KG1 (cell line): ENCODE results near the gene TANK.
"Not testable (repeated sequence)": the region's sequence is repeated elsewhere in the genome, so short reads cannot be mapped to it uniquely, and the experiment has no call there.

Source experiments
- DNase-seq: peaks from one replicate; lab custom pipeline; 2025; lab: John Stamatoyannopoulos, UW

Gene TANK

GRCh38 chr2:161160226-161161073 is at the start of gene TANK:
Gene TANK, plus strand, starts transcription at chr2:161160428. Its CDS starts 19,235 bp downstream, at chr2:161179663.
- DNase-seq = peak; percentile 81

- DNase-seq = no peak
These were observed 48.7 kb upstream of the TANK start for GRCh38 chr2:161111531-161111930.

GRCh38 chr2:161112908-161113307 is 47.3 kb upstream of the TANK start:
- DNase-seq = no peak

GRCh38 chr2:161113693-161114575 is 46.3 kb upstream of the TANK start:
- DNase-seq = no peak

- DNase-seq = no peak
These were observed 45.0 kb upstream of the TANK start for GRCh38 chr2:161115205-161115604.

- DNase-seq = no peak
These were observed 44.4 kb upstream of the TANK start for GRCh38 chr2:161115605-161116380.

- no peak for DNase-seq
These were observed 43.7 kb upstream of the TANK start for GRCh38 chr2:161116509-161116908.

- no peak for DNase-seq
These were observed 42.7 kb upstream of the TANK start for GRCh38 chr2:161117506-161117905.

- DNase-seq = no peak
These were observed 41.5 kb upstream of the TANK start for GRCh38 chr2:161118722-161119121.

- DNase-seq = no peak
These were observed 40.7 kb upstream of the TANK start for GRCh38 chr2:161119483-161119882.

GRCh38 chr2:161120775-161121174 is 39.5 kb upstream of the TANK start:
- no peak for DNase-seq

- DNase-seq = no peak
These were observed 38.6 kb upstream of the TANK start for GRCh38 chr2:161121622-161122021.

- DNase-seq = peak; percentile 15
These were observed 37.3 kb upstream of the TANK start for GRCh38 chr2:161122772-161123530.

- no peak for DNase-seq
These were observed 36.6 kb upstream of the TANK start for GRCh38 chr2:161123531-161124030.

- no peak for DNase-seq
These were observed 36.0 kb upstream of the TANK start for GRCh38 chr2:161124201-161124600.

- no peak for DNase-seq
These were observed 31.3 kb upstream of the TANK start for GRCh38 chr2:161128885-161129284.

GRCh38 chr2:161130354-161130753 is 29.9 kb upstream of the TANK start:
- no peak for DNase-seq

GRCh38 chr2:161131074-161131680 is 29.1 kb upstream of the TANK start:
- DNase-seq = no peak

- no peak for DNase-seq
These were observed 28.4 kb upstream of the TANK start for GRCh38 chr2:161131804-161132203.

- DNase-seq = not testable (repeated sequence)
These were observed 27.8 kb upstream of the TANK start for GRCh38 chr2:161132384-161132783.

GRCh38 chr2:161133366-161133765 is 26.9 kb upstream of the TANK start:
- DNase-seq = no peak
